Type B pancreatic cell (in vitro differentiated cells): ENCODE data around the gene ZNF512B. TPM values are rescaled to one million over a fixed set of nuclear protein-coding genes. Genes with fewer than 3 reads are reported as not detected.

ENCODE experiments used
- DNase-seq: peaks from one replicate; pipeline ENCODE4 v3.0.0; 2021; ENCODE audit warnings: mixed read lengths; ENCODE audit not compliant: unreplicated experiment; ENCODE audit errors: extremely low spot score
- H3K27ac Mint-ChIP-seq: 2 replicates; pipeline ENCODE4 v1.8.0; 2021; ENCODE audit warnings: mild to moderate bottlenecking, mixed read lengths
- H3K27me3 Mint-ChIP-seq: 2 replicates; pipeline ENCODE4 v1.8.0; 2021; ENCODE audit warnings: mixed read lengths
- H3K36me3 Mint-ChIP-seq: 2 replicates; pipeline ENCODE4 v1.8.0; 2021; ENCODE audit warnings: mixed read lengths
- H3K4me1 Mint-ChIP-seq: one replicate; pipeline ENCODE4 v1.8.0; 2021; ENCODE audit warnings: mixed read lengths; ENCODE audit not compliant: unreplicated experiment
- H3K4me3 Mint-ChIP-seq: 2 replicates; pipeline ENCODE4 v1.8.0; 2021; ENCODE audit warnings: mild to moderate bottlenecking, mixed read lengths
- H3K9me3 Mint-ChIP-seq: 2 replicates; pipeline ENCODE4 v1.8.0; 2021; ENCODE audit warnings: mixed read lengths
- CTCF ChIP-seq: fragments of 200-600 bp; sonication (generic); conservative IDR thresholded peaks from 2 replicates; pipeline ENCODE4 v1.5.0; 2021; ENCODE audit warnings: antibody characterized with exemption, mild to moderate bottlenecking
- total RNA-seq: library from RNA; stranded (reverse); gene quantifications from 2 replicates; pipeline ENCODE4 v1.2.1, GENCODE V29; 2021; ENCODE audit warnings: low replicate concordance

The ZNF512B gene
- total RNA-seq, 1 donor from 2014 or later = 40.8 TPM

DNA sequence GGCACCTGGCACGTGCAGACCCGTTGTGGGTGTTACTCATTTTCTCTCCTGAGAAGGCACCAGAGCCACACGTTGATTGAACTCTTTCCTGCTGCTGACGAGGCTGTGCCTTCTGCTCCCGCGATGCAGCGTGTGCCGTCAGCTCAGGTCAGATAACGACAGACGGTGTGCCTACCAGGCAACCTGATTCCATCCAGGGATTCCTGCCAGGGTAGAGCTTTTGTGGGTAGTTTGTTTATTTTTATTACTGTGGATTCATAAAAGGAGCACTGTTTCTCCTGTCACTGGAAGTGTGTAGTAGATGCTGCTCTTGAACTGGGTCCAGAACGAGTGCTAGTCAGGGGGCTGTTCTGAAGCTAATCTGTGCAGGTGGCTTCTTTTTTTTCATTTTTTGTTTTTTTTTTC lies 31.9 kb upstream of the ZNF512B start:
- Mint-ChIP-seq H3K4me1 (no peaks in the 10 kb centered on the region), H3K9me3 (no peaks in the 10 kb centered on the region), H3K36me3 (peaks cover 19% of the 10 kb centered on the region), H3K27ac (no peak overlapping the region), H3K4me3 (no peak overlapping the region), H3K27me3 (no peaks in the 10 kb centered on the region)
- TF ChIP-seq CTCF = no peak
- no peak for DNase-seq

DNA sequence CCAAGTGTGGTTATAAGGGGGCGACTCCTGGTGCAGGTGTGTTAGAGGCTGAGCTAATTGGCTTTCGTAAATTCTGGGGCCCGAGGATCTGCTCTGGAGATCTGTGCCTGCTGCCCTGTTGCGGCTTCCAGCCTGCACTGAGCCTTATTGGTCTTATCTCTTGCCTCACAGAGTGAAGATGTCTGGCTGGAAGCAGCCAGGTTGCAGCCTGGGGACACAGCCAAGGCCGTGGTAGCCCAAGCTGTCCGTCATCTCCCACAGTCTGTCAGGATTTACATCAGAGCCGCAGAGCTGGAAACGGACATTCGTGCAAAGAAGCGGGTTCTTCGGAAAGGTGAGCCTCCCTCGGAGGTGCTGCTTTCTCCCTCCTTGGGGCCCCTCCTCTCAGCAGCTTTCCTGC lies 31.2 kb upstream of the ZNF512B start:
- Mint-ChIP-seq H3K36me3 (peaks cover 19% of the 10 kb centered on the region), H3K4me3 (no peak overlapping the region), H3K27ac (no peak overlapping the region), H3K27me3 (no peaks in the 10 kb centered on the region), H3K9me3 (no peaks in the 10 kb centered on the region), H3K4me1 (no peaks in the 10 kb centered on the region)
- DNase-seq = no peak
- no peak for TF ChIP-seq CTCF

DNA sequence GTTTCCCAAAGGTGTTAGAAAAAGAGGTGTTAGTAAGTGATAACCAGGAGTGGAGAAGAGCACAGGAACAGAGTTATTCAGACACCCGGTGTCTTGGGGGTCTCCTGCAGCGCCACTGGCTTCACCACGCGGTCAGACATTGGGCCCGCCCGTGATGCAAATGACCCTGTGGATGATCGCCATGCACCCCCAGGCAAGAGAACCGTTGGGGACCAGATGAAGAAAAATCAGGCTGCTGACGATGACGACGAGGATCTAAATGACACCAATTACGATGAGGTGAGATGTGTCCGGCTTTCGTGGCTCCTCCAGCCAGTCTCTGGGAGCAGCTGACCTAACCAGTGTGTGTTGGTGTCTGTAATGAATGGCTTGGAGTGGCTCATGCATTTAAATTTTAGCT lies 13.2 kb upstream of the ZNF512B start:
- peaks cover 14% of the 10 kb centered on the region for H3K36me3 Mint-ChIP-seq
- no peak for DNase-seq

DNA sequence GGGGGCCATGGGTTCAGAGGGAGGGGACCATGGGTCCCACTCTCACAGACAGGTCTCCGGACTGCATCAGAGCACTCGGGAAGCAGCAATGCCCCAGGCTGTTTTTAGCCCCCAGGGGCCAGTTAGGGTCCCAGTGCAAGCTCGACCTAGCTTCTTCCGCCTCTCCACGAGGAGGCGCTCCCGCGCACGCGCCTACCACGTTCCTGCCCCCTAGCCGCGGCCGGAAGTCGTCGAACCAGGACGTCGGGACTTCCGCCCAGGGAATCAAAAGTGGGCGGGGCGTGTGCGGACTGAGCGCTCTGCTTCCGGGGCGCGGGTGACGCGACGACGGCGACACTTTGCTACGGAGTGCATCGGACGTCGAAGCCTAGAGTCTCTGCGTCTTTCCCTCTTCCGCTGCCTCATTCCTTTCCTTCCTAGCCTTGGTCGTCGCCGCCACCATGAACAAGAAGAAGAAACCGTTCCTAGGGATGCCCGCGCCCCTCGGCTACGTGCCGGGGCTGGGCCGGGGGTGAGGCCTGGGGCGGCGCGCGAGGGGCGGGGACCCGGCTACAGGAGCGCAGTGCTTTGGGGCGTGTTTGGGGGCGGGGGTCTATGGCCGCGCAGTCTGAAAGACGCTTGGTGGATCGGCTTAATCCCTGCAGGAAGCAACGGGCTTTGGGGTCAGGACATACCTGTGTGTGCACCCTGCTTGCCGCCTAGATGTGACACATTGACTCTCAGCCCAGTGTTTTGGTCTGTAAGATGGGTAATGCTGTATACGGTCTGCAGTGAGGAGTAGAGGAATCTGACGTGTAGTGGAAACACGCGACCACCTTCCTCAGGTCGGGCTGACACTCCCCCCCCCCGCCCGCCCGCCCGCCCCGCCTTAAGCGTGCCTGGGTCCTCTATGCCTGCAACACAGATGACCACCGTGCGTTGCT lies 11.3 kb upstream of the ZNF512B start, which contains the start of gene PRPF6:
TSS of gene PRPF6 (plus strand) at position 327 of the 923 bp plus-strand sequence. CDS start at position 441, 114 bp downstream.
- peak within 1 kb of the TSS; percentile 96 for H3K4me3 Mint-ChIP-seq
- H3K27ac Mint-ChIP-seq = peak within 1 kb of the TSS; percentile 95
- peak; percentile 87 for TF ChIP-seq CTCF
- H3K36me3 Mint-ChIP-seq = peaks cover 10% of the 10 kb centered on the region
- peaks cover 22% of the 10 kb centered on the region for H3K4me1 Mint-ChIP-seq
- no peaks in the 10 kb centered on the region for H3K9me3 Mint-ChIP-seq
- peaks cover 13% of the 10 kb centered on the region for H3K27me3 Mint-ChIP-seq
- peak; percentile 96 for DNase-seq

More for the DNA sequence above, 13.2 kb upstream of the ZNF512B start:
- Mint-ChIP-seq H3K9me3 (no peaks in the 10 kb centered on the region), H3K4me1 (peaks cover 22% of the 10 kb centered on the region), H3K27ac (peak overlapping the region; percentile 19), H3K27me3 (peaks cover 6% of the 10 kb centered on the region), H3K4me3 (peak overlapping the region; percentile 68)
- TF ChIP-seq CTCF = no peak

DNA sequence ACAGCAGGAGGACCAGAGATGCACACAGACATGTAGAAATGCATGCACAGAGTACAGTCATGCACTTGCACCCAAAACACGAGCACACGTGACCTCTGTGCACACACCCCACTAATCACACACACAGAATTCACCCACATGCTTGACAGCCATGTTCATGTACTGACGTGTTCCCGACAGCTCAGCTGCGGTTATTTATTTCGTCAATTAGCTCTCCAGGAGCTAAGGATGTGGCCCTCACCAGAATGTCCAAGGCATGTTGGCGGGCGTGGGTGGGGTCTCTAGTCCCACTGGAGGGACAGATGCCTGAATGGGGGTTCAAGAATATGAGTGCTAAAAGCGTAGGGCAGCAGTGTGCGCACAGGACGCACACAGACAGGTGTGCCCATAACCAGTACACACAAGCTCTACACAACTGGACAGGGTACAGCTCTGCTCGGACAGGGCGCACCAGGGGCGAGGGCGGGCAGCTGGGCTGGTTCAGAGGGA lies 10.6 kb upstream of the ZNF512B start:
- Mint-ChIP-seq H3K4me3 (peak overlapping the region; percentile 96), H3K36me3 (peaks cover 5% of the 10 kb centered on the region), H3K27me3 (peaks cover 14% of the 10 kb centered on the region), H3K9me3 (no peaks in the 10 kb centered on the region), H3K4me1 (peaks cover 22% of the 10 kb centered on the region), H3K27ac (peak overlapping the region; percentile 95)
- no peak for TF ChIP-seq CTCF
- no peak for DNase-seq
